Cardiac septum (tissue), 1 donor: ENCODE measurements around the gene MYO1D. TPM values are rescaled to one million over a fixed set of nuclear protein-coding genes. Genes with fewer than 3 reads are reported as not detected.
"Not testable (repeated sequence)": the region's sequence is repeated elsewhere in the genome, so short reads cannot be mapped to it uniquely, and the experiment has no call there.

Experiments
- DNase-seq: peaks from one replicate; pipeline ENCODE4 v3.0.0-alpha.2; 2020; ENCODE audit warnings: low spot score
- intact Hi-C: fragments of 100-400 bp; cut with DNase I; formaldehyde crosslinking; loops from one replicate; pipeline ENCODE4 v1.14.0; 2022
- long read RNA-seq: library from polyadenylated mRNA; unstranded; transcript quantifications from one replicate; pipeline ENCODE4 v2.0.0, GENCODE V29; 2021
- total RNA-seq: library from RNA; stranded (reverse); fragmentation: NEBNext Ultra II Directional; extraction: Animal tissue kit (Norgen Biotek cat#: 25700); gene quantifications from one replicate; pipeline ENCODE4 v1.2.1, GENCODE V29; 2021
- donor health status: DM: no; HTN: no; CAD: no.

The MYO1D gene
- 18.9 TPM for total RNA-seq
- long read RNA-seq, full-length matches to known transcripts: 3 of 15 reads
- long read RNA-seq, partial matches to known transcripts: 10 of 15 reads
- long read RNA-seq, other reads (novel, unspliced or antisense): 2 of 15 reads

- DNase-seq: peak; percentile 78
Measured at GRCh38 chr17:32876417-32877163, at the start of gene MYO1D. MYO1D (minus strand) TSS chr17:32877124; CDS start chr17:32876872, 252 bp downstream.

GRCh38 chr17:32926183-32926582, 49.3 kb upstream of the MYO1D start:
- DNase-seq: no peak
- intact Hi-C loops: no loop called here

More at GRCh38 chr17:32876417-32877163, at the start of gene MYO1D:
- intact Hi-C loops: loop anchor here (1.0 to 10.0 kb wide), 2 partner anchors 93 to 362 kb away; no protein-coding TSS in a partner anchor

- intact Hi-C loops: not testable (repeated sequence)
Measured at GRCh38 chr17:32923905-32924304, 47.0 kb upstream of the MYO1D start.

GRCh38 chr17:32921017-32921416, 44.1 kb upstream of the MYO1D start:
- intact Hi-C loops: no loop called here
- DNase-seq: no peak

More at GRCh38 chr17:32923905-32924304, 47.0 kb upstream of the MYO1D start:
- DNase-seq: not testable (repeated sequence)

- DNase-seq: no peak
- intact Hi-C loops: no loop called here
Measured at GRCh38 chr17:32920293-32920692, 43.4 kb upstream of the MYO1D start.

GRCh38 chr17:32919876-32920275, 43.0 kb upstream of the MYO1D start:
- intact Hi-C loops: not testable (repeated sequence)

GRCh38 chr17:32917842-32918241, 40.9 kb upstream of the MYO1D start:
- no peak for DNase-seq
- intact Hi-C loops: no loop called here

More at GRCh38 chr17:32919876-32920275, 43.0 kb upstream of the MYO1D start:
- DNase-seq: not testable (repeated sequence)

GRCh38 chr17:32917081-32917480, 40.2 kb upstream of the MYO1D start:
- DNase-seq: no peak
- intact Hi-C loops: no loop called here

- intact Hi-C loops: no loop called here
- DNase-seq: no peak
Measured at GRCh38 chr17:32916134-32916533, 39.2 kb upstream of the MYO1D start.

- intact Hi-C loops: no loop called here
Measured at GRCh38 chr17:32915245-32915644, 38.3 kb upstream of the MYO1D start.

GRCh38 chr17:32914181-32914580, 37.3 kb upstream of the MYO1D start:
- intact Hi-C loops: no loop called here

More at GRCh38 chr17:32915245-32915644, 38.3 kb upstream of the MYO1D start:
- no peak for DNase-seq

GRCh38 chr17:32913593-32913992, 36.7 kb upstream of the MYO1D start:
- intact Hi-C loops: no loop called here
- no peak for DNase-seq

More at GRCh38 chr17:32914181-32914580, 37.3 kb upstream of the MYO1D start:
- no peak for DNase-seq

GRCh38 chr17:32912218-32912897, 35.4 kb upstream of the MYO1D start:
- DNase-seq: no peak
- intact Hi-C loops: no loop called here

GRCh38 chr17:32910769-32911168, 33.8 kb upstream of the MYO1D start:
- intact Hi-C loops: loop anchor here (2.0 kb wide), 1 partner anchor 126 kb away; no protein-coding TSS in a partner anchor
- no peak for DNase-seq

GRCh38 chr17:32909787-32910369, 33.0 kb upstream of the MYO1D start:
- intact Hi-C loops: loop anchor here (2.0 kb wide), 1 partner anchor 125 kb away; no protein-coding TSS in a partner anchor
- no peak for DNase-seq

GRCh38 chr17:32907583-32907982, 30.7 kb upstream of the MYO1D start:
- DNase-seq: no peak
- intact Hi-C loops: no loop called here

- no peak for DNase-seq
- intact Hi-C loops: no loop called here
Measured at GRCh38 chr17:32904891-32905290, 28.0 kb upstream of the MYO1D start.

GRCh38 chr17:32903774-32904673, 27.1 kb upstream of the MYO1D start:
- DNase-seq: no peak
- intact Hi-C loops: no loop called here

- intact Hi-C loops: no loop called here
- DNase-seq: no peak
Measured at GRCh38 chr17:32901743-32902142, 24.8 kb upstream of the MYO1D start.
